GM20431 (cell line): ENCODE measurements around the gene TTC38.

Experiments used
- in situ Hi-C: fragments of 300-500 bp; cut with MseI, MboI; formaldehyde crosslinking; loops from one replicate; pipeline ENCODE4 v1.15.0; 2020; ENCODE audit warnings: low sequenced_read_pairs; ENCODE audit not compliant: unreplicated experiment

Gene TTC38

GRCh38 chr22:46267431-46268279 is at the start of gene TTC38:
TSS of gene TTC38 (plus strand) at chr22:46268008. CDS start at chr22:46268040, 32 bp downstream.
- in situ Hi-C loops: no loop called here

- in situ Hi-C loops: no loop called here
Measured at GRCh38 chr22:46219636-46220035, 48.2 kb upstream of the TTC38 start.

- in situ Hi-C loops: no loop called here
Measured at GRCh38 chr22:46220921-46221320, 46.9 kb upstream of the TTC38 start.

GRCh38 chr22:46224044-46224897 is 43.5 kb upstream of the TTC38 start:
- in situ Hi-C loops: no loop called here

GRCh38 chr22:46224898-46225290 is 42.9 kb upstream of the TTC38 start:
- in situ Hi-C loops: no loop called here

- in situ Hi-C loops: no loop called here
Measured at GRCh38 chr22:46225631-46226030, 42.2 kb upstream of the TTC38 start.

GRCh38 chr22:46226577-46226976 is 41.2 kb upstream of the TTC38 start:
- in situ Hi-C loops: no loop called here

- in situ Hi-C loops: no loop called here
Measured at GRCh38 chr22:46229701-46230100, 38.1 kb upstream of the TTC38 start.

- in situ Hi-C loops: no loop called here
Measured at GRCh38 chr22:46230262-46230901, 37.4 kb upstream of the TTC38 start.

- in situ Hi-C loops: no loop called here
Measured at GRCh38 chr22:46233231-46233630, 34.6 kb upstream of the TTC38 start.

- in situ Hi-C loops: no loop called here
Measured at GRCh38 chr22:46234969-46235368, 32.8 kb upstream of the TTC38 start.

GRCh38 chr22:46237453-46238124 is 30.2 kb upstream of the TTC38 start:
- in situ Hi-C loops: no loop called here

GRCh38 chr22:46238541-46238940 is 29.3 kb upstream of the TTC38 start:
- in situ Hi-C loops: no loop called here

- in situ Hi-C loops: no loop called here
Measured at GRCh38 chr22:46239261-46240048, 28.4 kb upstream of the TTC38 start.

- in situ Hi-C loops: no loop called here
Measured at GRCh38 chr22:46240073-46240472, 27.7 kb upstream of the TTC38 start.

- in situ Hi-C loops: no loop called here
Measured at GRCh38 chr22:46240506-46240905, 27.3 kb upstream of the TTC38 start.

- in situ Hi-C loops: no loop called here
Measured at GRCh38 chr22:46240907-46241306, 26.9 kb upstream of the TTC38 start.

GRCh38 chr22:46241396-46242007 is 26.3 kb upstream of the TTC38 start:
- in situ Hi-C loops: no loop called here

- in situ Hi-C loops: no loop called here
Measured at GRCh38 chr22:46242076-46242475, 25.7 kb upstream of the TTC38 start.
